GM12875 (cell line): ENCODE data around the gene TTC13.

Experiments used
- H3K4me3 ChIP-seq: one replicate; pipeline ENCODE4 v1.5.1; 2011; ENCODE audit warnings: low read depth, low read length, control low read depth
- CTCF ChIP-seq: IDR thresholded peaks from 2 replicates; pipeline ENCODE4 v1.5.1; 2011; ENCODE audit warnings: low read depth, mild to moderate bottlenecking, control low read depth, inconsistent platforms, low read length, moderate library complexity, borderline replicate concordance; ENCODE audit not compliant: insufficient read depth

The TTC13 gene

GRCh38 chr1:231021540-231022031 is 42.9 kb upstream of the TTC13 start:
- H3K4me3 ChIP-seq, result no peak overlapping the region
- no peak for TF ChIP-seq CTCF

GRCh38 chr1:231020816-231021215 is 42.2 kb upstream of the TTC13 start:
- no peak for TF ChIP-seq CTCF
- H3K4me3 ChIP-seq, result no peak overlapping the region

- TF ChIP-seq CTCF, result no peak
Measured at GRCh38 chr1:231020139-231020601, 41.5 kb upstream of the TTC13 start.

DNA sequence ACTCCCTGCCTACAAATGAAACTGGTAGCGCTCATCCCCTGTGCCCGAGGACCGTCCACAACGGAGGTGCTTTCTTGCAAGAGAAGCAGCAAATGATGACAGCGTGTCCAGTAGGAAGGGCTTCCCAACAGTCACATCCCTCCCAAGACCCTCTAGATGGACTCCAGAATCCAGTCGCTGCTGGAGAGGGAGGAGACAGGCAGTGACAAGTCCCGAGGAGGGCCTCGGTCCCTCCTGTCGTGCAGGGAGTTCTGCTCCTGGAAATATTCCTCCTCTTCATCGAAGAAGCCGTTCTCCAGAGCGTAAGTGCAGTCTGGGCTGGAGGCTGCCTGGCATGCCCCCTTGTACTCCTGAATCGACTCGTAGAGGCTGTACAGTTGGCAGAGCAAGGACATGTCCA is 41.0 kb upstream of the TTC13 start:
- TF ChIP-seq CTCF, result no peak
- H3K4me3 ChIP-seq, result no peak overlapping the region

More at GRCh38 chr1:231020139-231020601, 41.5 kb upstream of the TTC13 start:
- H3K4me3 ChIP-seq, result no peak overlapping the region

DNA sequence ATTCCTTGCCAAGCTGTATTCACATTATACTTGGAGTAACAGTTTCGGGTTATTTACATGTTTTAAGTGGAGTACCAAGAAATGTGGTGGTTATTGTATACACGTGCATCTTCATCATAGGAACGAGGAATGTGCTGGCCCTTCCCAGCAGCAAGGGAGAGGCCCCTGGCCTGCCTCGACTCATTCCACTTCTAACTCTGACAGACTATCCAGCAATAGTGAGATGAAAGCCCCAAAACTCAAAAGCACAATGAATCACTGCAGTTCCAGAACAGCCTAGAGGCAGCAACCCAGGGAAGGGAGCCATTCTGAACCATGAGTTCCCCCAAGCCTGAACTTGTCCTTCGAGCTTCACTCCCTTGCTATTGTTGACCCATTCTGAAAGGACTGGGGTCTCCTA is 38.3 kb upstream of the TTC13 start:
- no peak for TF ChIP-seq CTCF
- no peak overlapping the region for H3K4me3 ChIP-seq

- H3K4me3 ChIP-seq, result no peak overlapping the region
- no peak for TF ChIP-seq CTCF
Measured at GRCh38 chr1:231016234-231016633, 37.6 kb upstream of the TTC13 start.

DNA sequence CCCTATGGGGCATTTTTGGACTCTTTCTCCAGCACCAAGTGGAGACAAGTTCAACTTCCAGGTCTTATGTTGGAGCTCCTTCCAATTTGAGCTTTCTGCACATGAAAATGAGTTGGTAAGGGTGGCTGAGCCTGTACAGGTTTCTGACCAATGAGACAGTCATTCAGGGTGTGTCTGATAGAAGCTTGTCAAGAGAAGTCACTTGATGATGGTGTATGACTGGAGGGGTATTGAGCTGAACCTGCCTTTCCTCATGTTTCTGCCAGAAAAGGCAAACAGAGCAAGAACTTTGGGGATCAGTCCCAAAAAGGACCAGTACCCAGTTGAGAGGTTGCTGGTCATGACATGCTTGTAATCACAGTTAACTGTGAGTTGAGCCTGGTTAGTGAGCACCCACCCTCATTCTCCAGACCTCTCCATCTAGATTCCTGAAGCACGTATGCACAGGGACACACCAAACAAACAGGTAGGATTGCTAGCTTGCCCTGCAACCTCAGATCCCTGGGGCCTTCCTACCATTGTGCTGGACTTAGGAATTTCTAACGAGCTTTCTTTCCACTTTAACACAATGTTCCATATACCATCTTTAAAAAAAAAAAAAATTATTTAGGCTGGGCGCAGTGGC is 34.8 kb upstream of the TTC13 start:
- no peak for TF ChIP-seq CTCF
- H3K4me3 ChIP-seq, result no peak overlapping the region
